ENCODE results near the gene TBK1.
"Not testable (repeated sequence)": the region's sequence is repeated elsewhere in the genome, so short reads cannot be mapped to it uniquely, and the experiment has no call there.

Gene TBK1

GRCh38 chr12:64530566-64530965 lies 78.6 kb downstream of the TBK1 start:
- no peak for TF ChIP-seq ZNF274 (IDR thresholded peaks at IDR 0.05; ENCODE audit: low read depth, low read length)

GRCh38 chr12:64531665-64532334 lies 79.9 kb downstream of the TBK1 start:
- TF ChIP-seq ZNF274 (IDR thresholded peaks at IDR 0.05; ENCODE audit: low read depth, low read length) = no peak

More at GRCh38 chr12:64530566-64530965, 78.6 kb downstream of the TBK1 start:
- H3K4me3 ChIP-seq (ENCODE audit: low read length) = no peak overlapping the region

GRCh38 chr12:64532734-64533351 lies 80.9 kb downstream of the TBK1 start:
- H3K4me3 ChIP-seq (ENCODE audit: low read length) = no peak overlapping the region

More at GRCh38 chr12:64531665-64532334, 79.9 kb downstream of the TBK1 start:
- no peak overlapping the region for H3K4me3 ChIP-seq (ENCODE audit: low read length)

GRCh38 chr12:64534672-64535199 lies 82.8 kb downstream of the TBK1 start:
- no peak for TF ChIP-seq ZNF274 (IDR thresholded peaks at IDR 0.05; ENCODE audit: low read depth, low read length)
- H3K4me3 ChIP-seq (ENCODE audit: low read length) = no peak overlapping the region

More at GRCh38 chr12:64532734-64533351, 80.9 kb downstream of the TBK1 start:
- no peak for TF ChIP-seq ZNF274 (IDR thresholded peaks at IDR 0.05; ENCODE audit: low read depth, low read length)

GRCh38 chr12:64538121-64538520 lies 86.2 kb downstream of the TBK1 start:
- no peak overlapping the region for H3K4me3 ChIP-seq (ENCODE audit: low read length)
- TF ChIP-seq ZNF274 (IDR thresholded peaks at IDR 0.05; ENCODE audit: low read depth, low read length) = no peak

- not testable (repeated sequence) for H3K4me3 ChIP-seq (ENCODE audit: low read length)
Measured at GRCh38 chr12:64542409-64543047, 90.6 kb downstream of the TBK1 start.

GRCh38 chr12:64544371-64545080 lies 92.6 kb downstream of the TBK1 start:
- TF ChIP-seq ZNF274 (IDR thresholded peaks at IDR 0.05; ENCODE audit: low read depth, low read length) = no peak
- no peak overlapping the region for H3K4me3 ChIP-seq (ENCODE audit: low read length)

GRCh38 chr12:64545081-64545382 lies 93.1 kb downstream of the TBK1 start:
- H3K4me3 ChIP-seq (ENCODE audit: low read length) = no peak overlapping the region
- no peak for TF ChIP-seq ZNF274 (IDR thresholded peaks at IDR 0.05; ENCODE audit: low read depth, low read length)

- no peak overlapping the region for H3K4me3 ChIP-seq (ENCODE audit: low read length)
- no peak for TF ChIP-seq ZNF274 (IDR thresholded peaks at IDR 0.05; ENCODE audit: low read depth, low read length)
Measured at GRCh38 chr12:64549108-64549507, 97.2 kb downstream of the TBK1 start.

GRCh38 chr12:64550755-64551154 lies 98.8 kb downstream of the TBK1 start:
- TF ChIP-seq ZNF274 (IDR thresholded peaks at IDR 0.05; ENCODE audit: low read depth, low read length) = no peak
- no peak overlapping the region for H3K4me3 ChIP-seq (ENCODE audit: low read length)

- TF ChIP-seq ZNF274 (IDR thresholded peaks at IDR 0.05; ENCODE audit: low read depth, low read length) = no peak
- no peak overlapping the region for H3K4me3 ChIP-seq (ENCODE audit: low read length)
Measured at GRCh38 chr12:64551676-64552075, 99.8 kb downstream of the TBK1 start.
